DMS53 treated with DMSO at 0.1 percent for 48 hours (cell line): Measurements from ENCODE around the gene TBX10.
"Not testable (repeated sequence)": the region's sequence is repeated elsewhere in the genome, so short reads cannot be mapped to it uniquely, and the experiment has no call there.

Experiments used
- DNase-seq: peaks from one replicate; lab custom pipeline; 2025; ENCODE audit not compliant: unreplicated experiment; lab: John Stamatoyannopoulos, UW

TBX10 gene

GRCh38 chr11:67632175-67632981 lies 7.2 kb downstream of the TBX10 start:
- DNase-seq = peak; percentile 35

- DNase-seq = no peak
These were observed 7.7 kb downstream of the TBX10 start for GRCh38 chr11:67631853-67632174.

GRCh38 chr11:67631411-67631810 lies 8.2 kb downstream of the TBX10 start:
- no peak for DNase-seq

- no peak for DNase-seq
These were observed 8.6 kb downstream of the TBX10 start for GRCh38 chr11:67630943-67631331.

- DNase-seq = peak; percentile 97
These were observed 9.2 kb downstream of the TBX10 start for GRCh38 chr11:67630228-67630942.

- peak; percentile 84 for DNase-seq
These were observed 10.0 kb downstream of the TBX10 start, which contains the start of gene NUDT8 for GRCh38 chr11:67629386-67630227. Gene NUDT8, minus strand, starts transcription at chr11:67629937. Its CDS starts 26 bp downstream, at chr11:67629911.

- DNase-seq = no peak
These were observed 10.7 kb downstream of the TBX10 start for GRCh38 chr11:67628710-67629385.

GRCh38 chr11:67627812-67628624 lies 11.5 kb downstream of the TBX10 start:
- no peak for DNase-seq

- no peak for DNase-seq
These were observed 12.1 kb downstream of the TBX10 start for GRCh38 chr11:67627441-67627811.

GRCh38 chr11:67626970-67627369 lies 12.6 kb downstream of the TBX10 start:
- DNase-seq = no peak

- DNase-seq = not testable (repeated sequence)
These were observed 13.3 kb downstream of the TBX10 start for GRCh38 chr11:67626131-67626833.

- DNase-seq = not testable (repeated sequence)
These were observed 15.8 kb downstream of the TBX10 start for GRCh38 chr11:67623795-67624194.

- DNase-seq = not testable (repeated sequence)
These were observed 16.7 kb downstream of the TBX10 start for GRCh38 chr11:67622905-67623304.

- not testable (repeated sequence) for DNase-seq
These were observed 17.6 kb downstream of the TBX10 start for GRCh38 chr11:67621928-67622327.

- not testable (repeated sequence) for DNase-seq
These were observed 18.9 kb downstream of the TBX10 start for GRCh38 chr11:67620621-67621020.

- not testable (repeated sequence) for DNase-seq
These were observed 19.6 kb downstream of the TBX10 start for GRCh38 chr11:67619683-67620618.

- DNase-seq = not testable (repeated sequence)
These were observed 20.5 kb downstream of the TBX10 start for GRCh38 chr11:67618901-67619659.
